MM.1S (cell line): ENCODE results near the gene DHRS11.

ENCODE experiments used
- CTCF ChIP-seq: fragments of 300-600 bp; sonication (generic); IDR thresholded peaks from 2 replicates; pipeline ENCODE4 v1.5.1; 2016; ENCODE audit warnings: antibody characterized with exemption, low read length, mixed read lengths
- EZH2 ChIP-seq: fragments of 300-600 bp; sonication (generic); optimal IDR thresholded peaks from 2 replicates; pipeline ENCODE3; 2017; ENCODE audit warnings: low read depth, mild to moderate bottlenecking, antibody characterized with exemption, low read length, mixed read lengths
- EZH2phosphoT487 ChIP-seq: fragments of 300-600 bp; sonication (generic); IDR thresholded peaks from 2 replicates; pipeline ENCODE4 v1.6.1; 2018; ENCODE audit warnings: antibody characterized with exemption, low read length

- TF ChIP-seq CTCF (peak; percentile 43), EZH2 (no peak), EZH2phosphoT487 (no peak)
These were observed 17.3 kb downstream of the DHRS11 start for GRCh38 chr17:36608794-36609497.
